ENCODE measurements around the gene ATP9B. TPM values are rescaled to one million over a fixed set of nuclear protein-coding genes. Genes with fewer than 3 reads are reported as not detected.

Gene ATP9B
- total RNA-seq, 2 experiments from 2014 or later, result 61.9 to 63.5 TPM

DNA sequence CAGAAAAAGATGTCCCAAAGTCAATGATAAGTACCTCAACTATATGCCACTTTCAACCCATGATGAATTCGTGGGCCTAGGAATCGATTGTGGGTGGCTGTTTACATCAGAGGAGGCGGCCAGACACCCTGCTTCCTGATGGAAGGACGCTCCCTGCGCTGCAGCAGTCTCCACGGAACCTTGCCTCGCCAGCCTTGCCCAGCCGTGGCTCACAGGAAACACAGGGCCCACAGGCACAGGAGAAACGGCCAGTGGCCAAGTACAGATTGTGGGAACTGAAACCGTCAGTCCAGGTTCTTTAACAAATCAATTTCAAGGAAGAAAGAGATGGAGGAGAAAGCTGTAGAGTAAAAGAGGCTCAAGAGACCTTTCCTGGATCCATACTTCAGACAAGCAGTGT lies 225.0 kb downstream of the ATP9B start:
- H3K4me3 Mint-ChIP-seq, result no peak overlapping the region
- H3K27ac Mint-ChIP-seq, result no peak overlapping the region
- H3K4me3 ChIP-seq (ENCODE audit: low read length), result no peak overlapping the region
- peaks cover 12% of the 10 kb centered on the region for H3K4me1 Mint-ChIP-seq (ENCODE audit: low read depth)
- H3K36me3 ChIP-seq (ENCODE audit: insufficient read depth, low read length), result peaks cover 3% of the 10 kb centered on the region
- ATAC-seq (ENCODE audit: poor library complexity) (no peak), DNase-seq (no peak)
- H3K27me3 Mint-ChIP-seq, result no peaks in the 10 kb centered on the region
- ChIA-PET POLR2A (no interaction called here), CTCF (no interaction called here)
- no peaks in the 10 kb centered on the region for H3K4me1 ChIP-seq (ENCODE audit: insufficient read depth, low read length)
- no peaks in the 10 kb centered on the region for H3K27me3 ChIP-seq (ENCODE audit: control insufficient read depth in 1 of 2, insufficient read depth in 2 of 2, low read length in 2 of 2)
- H3K9me3 Mint-ChIP-seq, result no peaks in the 10 kb centered on the region
- TF ChIP-seq CTCF (IDR thresholded peaks at IDR 0.05), result no peak
- H3K9me3 ChIP-seq (ENCODE audit: control insufficient read depth in 1 of 2, insufficient read depth in 1 of 2, low read length in 2 of 2), result no peaks in the 10 kb centered on the region
- H3K27ac ChIP-seq (ENCODE audit: low read depth in 1 of 2, low read length in 2 of 2), result no peak overlapping the region
- intact Hi-C loops (cut with DNase I, micrococcal nuclease), result no loop called here
- peaks cover 79% of the 10 kb centered on the region for H3K36me3 Mint-ChIP-seq (ENCODE audit: low read depth)

GRCh38 chr18:79299272-79299671 lies 230.1 kb downstream of the ATP9B start:
- Mint-ChIP-seq H3K27ac (no peak overlapping the region), H3K9me3 (no peaks in the 10 kb centered on the region), H3K4me3 (no peak overlapping the region), H3K27me3 (no peaks in the 10 kb centered on the region), H3K4me1 (ENCODE audit: low read depth) (no peaks in the 10 kb centered on the region), H3K36me3 (ENCODE audit: low read depth) (peaks cover 80% of the 10 kb centered on the region)
- no peaks in the 10 kb centered on the region for H3K9me3 ChIP-seq (ENCODE audit: control insufficient read depth in 1 of 2, insufficient read depth in 1 of 2, low read length in 2 of 2)
- no peak overlapping the region for H3K4me3 ChIP-seq (ENCODE audit: low read length)
- intact Hi-C loops (cut with DNase I, micrococcal nuclease), result no loop called here
- peaks cover 13% of the 10 kb centered on the region for H3K36me3 ChIP-seq (ENCODE audit: insufficient read depth, low read length)
- TF ChIP-seq CTCF (IDR thresholded peaks at IDR 0.05), result no peak
- DNase-seq (no peak), ATAC-seq (ENCODE audit: poor library complexity) (no peak)
- no peaks in the 10 kb centered on the region for H3K4me1 ChIP-seq (ENCODE audit: insufficient read depth, low read length)
- ChIA-PET CTCF (no interaction called here), POLR2A (no interaction called here)
- H3K27ac ChIP-seq (ENCODE audit: low read depth in 1 of 2, low read length in 2 of 2), result no peak overlapping the region
- H3K27me3 ChIP-seq (ENCODE audit: control insufficient read depth in 1 of 2, insufficient read depth in 2 of 2, low read length in 2 of 2), result no peaks in the 10 kb centered on the region

- no peak overlapping the region for H3K4me3 Mint-ChIP-seq
- H3K27ac Mint-ChIP-seq, result peak overlapping the region; percentile 28
- H3K36me3 Mint-ChIP-seq (ENCODE audit: low read depth), result peaks cover 80% of the 10 kb centered on the region
- ChIA-PET CTCF (no interaction called here), POLR2A (no interaction called here)
- Histone ChIP-seq H3K4me3 (ENCODE audit: low read length) (no peak overlapping the region), H3K36me3 (ENCODE audit: insufficient read depth, low read length) (peaks cover 18% of the 10 kb centered on the region), H3K4me1 (ENCODE audit: insufficient read depth, low read length) (no peaks in the 10 kb centered on the region), H3K9me3 (ENCODE audit: control insufficient read depth in 1 of 2, insufficient read depth in 1 of 2, low read length in 2 of 2) (no peaks in the 10 kb centered on the region), H3K27me3 (ENCODE audit: control insufficient read depth in 1 of 2, insufficient read depth in 2 of 2, low read length in 2 of 2) (no peaks in the 10 kb centered on the region), H3K27ac (ENCODE audit: low read depth in 1 of 2, low read length in 2 of 2) (no peak overlapping the region)
- DNase-seq (no peak), ATAC-seq (ENCODE audit: poor library complexity) (no peak)
- intact Hi-C loops (cut with DNase I, micrococcal nuclease), result no loop called here
- no peaks in the 10 kb centered on the region for H3K4me1 Mint-ChIP-seq (ENCODE audit: low read depth)
- no peaks in the 10 kb centered on the region for H3K9me3 Mint-ChIP-seq
- no peaks in the 10 kb centered on the region for H3K27me3 Mint-ChIP-seq
- no peak for TF ChIP-seq CTCF (IDR thresholded peaks at IDR 0.05)
Measured at GRCh38 chr18:79299711-79300110, 230.5 kb downstream of the ATP9B start.

Data from CD4-positive, alpha-beta T cell (primary cell).